Right renal pelvis (tissue), 4 donors: ENCODE measurements around the gene MORC2. TPM values are rescaled to one million over a fixed set of nuclear protein-coding genes. Genes with fewer than 3 reads are reported as not detected.

Experiments used
- DNase-seq, 4 donors: peaks; one replicate each; pipeline ENCODE4 v3.0.0-alpha.2; 2013; ENCODE audit warnings: low read depth in 4 of 4, low spot score in 3 of 4, missing footprints in 1 of 4
- polyA plus RNA-seq, 4 donors: library from polyadenylated mRNA; unstranded; fragments of 120-200 nt; gene quantifications; one replicate each; pipeline ENCODE4 v1.2.1, GENCODE V29; 2013; ENCODE audit not compliant: insufficient read length in 4 of 4

MORC2 gene
- polyA plus RNA-seq, 4 donors: 31.8 to 36.3 (median 33.6) TPM

GRCh38 chr22:30890686-30891442 lies 77.7 kb downstream of the MORC2 start:
- DNase-seq: no peak

- no peak for DNase-seq
Measured at GRCh38 chr22:30889996-30890480, 78.5 kb downstream of the MORC2 start.

GRCh38 chr22:30889268-30889995 lies 79.1 kb downstream of the MORC2 start:
- no peak for DNase-seq

- no peak for DNase-seq
Measured at GRCh38 chr22:30887861-30888260, 80.7 kb downstream of the MORC2 start.

GRCh38 chr22:30887453-30887852 lies 81.1 kb downstream of the MORC2 start:
- DNase-seq: no peak

- DNase-seq: no peak
Measured at GRCh38 chr22:30885591-30885990, 83.0 kb downstream of the MORC2 start.

DNA sequence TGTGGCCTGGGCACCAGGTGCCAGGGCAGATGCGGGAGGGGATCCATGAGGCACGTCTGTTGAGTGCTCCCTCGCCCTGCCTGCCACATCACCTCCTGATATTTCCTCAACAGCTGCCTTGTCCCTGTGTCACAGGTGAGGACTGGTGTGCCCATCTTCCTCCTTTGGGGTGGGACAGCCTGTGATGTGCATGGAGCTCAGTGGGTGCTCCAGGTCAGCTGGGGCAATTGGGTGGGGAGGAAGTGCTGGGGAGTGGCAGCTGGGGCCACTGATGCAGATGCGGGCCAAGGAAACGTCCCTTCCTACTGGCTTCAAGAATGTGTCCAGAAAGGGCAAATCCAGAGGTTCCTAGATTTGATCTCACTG lies 83.6 kb downstream of the MORC2 start:
- DNase-seq: no peak

DNA sequence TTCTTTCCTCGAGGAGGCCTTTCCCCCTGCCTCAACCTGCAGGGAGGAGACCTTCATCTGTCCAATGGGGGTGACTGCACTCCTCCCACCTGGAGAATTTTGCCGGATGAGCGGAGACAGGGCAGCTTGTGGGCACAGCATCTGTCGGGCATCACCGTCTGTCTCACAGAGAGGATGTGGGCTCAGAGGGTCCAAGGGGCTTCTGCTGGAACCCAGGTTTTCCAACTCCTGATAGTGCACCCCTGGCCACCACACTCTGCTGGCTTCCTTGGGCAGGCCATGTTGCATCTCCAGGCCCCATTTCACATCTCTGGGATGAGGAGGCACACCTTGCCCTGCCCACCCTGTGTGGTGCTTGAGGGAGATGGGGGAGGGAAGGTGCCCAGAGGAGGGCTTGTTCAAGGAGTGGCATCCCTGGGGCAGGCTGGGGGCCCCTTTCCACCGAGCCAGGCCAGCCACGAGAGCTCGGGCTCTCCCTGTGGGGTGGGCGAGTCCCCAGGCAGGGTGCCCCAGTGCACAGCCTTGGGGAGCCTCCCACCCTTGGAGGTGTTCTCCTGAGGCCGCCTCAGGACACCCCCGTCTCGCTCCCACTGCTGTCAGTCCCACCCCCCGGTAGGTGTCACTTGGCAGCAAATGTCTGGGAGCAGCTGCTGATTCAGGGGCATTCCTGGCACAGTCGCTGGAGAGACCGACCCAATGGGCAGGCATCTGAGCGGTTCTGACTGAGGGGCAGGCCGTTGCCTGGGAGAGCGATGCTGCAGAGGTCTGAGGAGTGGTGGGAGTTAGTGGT lies 84.2 kb downstream of the MORC2 start:
- no peak for DNase-seq

- DNase-seq: no peak
Measured at GRCh38 chr22:30883586-30884145, 84.9 kb downstream of the MORC2 start.

GRCh38 chr22:30882974-30883533 lies 85.5 kb downstream of the MORC2 start:
- no peak for DNase-seq

DNA sequence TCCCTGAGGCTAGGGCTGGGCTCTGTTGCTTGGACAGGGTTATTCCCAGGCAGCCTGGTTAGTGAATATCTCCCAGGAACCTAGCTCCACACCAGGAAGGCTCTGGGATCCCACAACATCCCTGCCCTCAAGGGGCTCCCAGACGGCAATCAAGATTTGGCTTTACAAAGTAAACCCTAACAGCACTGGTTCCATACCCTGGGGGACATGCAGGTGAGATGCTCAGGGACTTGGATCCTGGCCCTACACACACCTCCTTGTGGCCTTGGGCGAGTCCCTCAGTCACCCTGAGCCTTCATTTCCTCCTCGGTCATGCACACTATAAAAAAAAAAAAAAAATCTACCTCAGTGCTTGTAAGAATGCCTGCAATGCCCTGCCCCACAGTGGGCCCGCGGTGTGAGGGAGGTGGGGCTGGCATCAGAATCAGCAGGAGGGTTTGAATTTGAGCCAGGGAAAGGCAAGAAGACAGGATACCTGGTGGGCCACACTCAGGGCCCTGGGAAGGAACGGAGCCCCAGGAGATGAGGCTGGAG lies 86.3 kb downstream of the MORC2 start:
- no peak for DNase-seq

GRCh38 chr22:30881361-30882183 lies 87.0 kb downstream of the MORC2 start:
- no peak for DNase-seq

DNA sequence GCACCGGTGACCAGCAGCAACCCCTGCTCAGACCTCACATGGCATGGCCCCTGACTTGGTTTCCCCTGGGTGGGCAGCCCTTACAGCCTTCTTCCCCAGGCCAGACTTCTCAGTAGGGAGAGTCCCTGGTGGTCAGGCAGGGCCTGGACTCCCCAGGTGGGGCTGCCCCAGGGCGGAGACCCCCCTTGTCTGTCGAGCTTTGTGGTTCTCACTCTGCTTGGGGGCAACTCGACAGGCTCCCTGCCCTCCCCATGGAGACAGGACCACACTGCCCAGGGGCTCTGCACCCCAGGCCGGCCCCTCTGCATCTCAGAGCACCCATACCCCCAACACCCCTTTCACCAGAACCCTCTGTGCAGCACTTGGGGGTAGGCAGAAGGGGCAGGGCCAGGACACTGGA lies 87.7 kb downstream of the MORC2 start:
- DNase-seq: no peak

GRCh38 chr22:30880181-30880601 lies 88.4 kb downstream of the MORC2 start:
- no peak for DNase-seq

- no peak for DNase-seq
Measured at GRCh38 chr22:30879415-30879797, 89.2 kb downstream of the MORC2 start.

- DNase-seq: no peak
Measured at GRCh38 chr22:30878516-30879414, 89.8 kb downstream of the MORC2 start.

DNA sequence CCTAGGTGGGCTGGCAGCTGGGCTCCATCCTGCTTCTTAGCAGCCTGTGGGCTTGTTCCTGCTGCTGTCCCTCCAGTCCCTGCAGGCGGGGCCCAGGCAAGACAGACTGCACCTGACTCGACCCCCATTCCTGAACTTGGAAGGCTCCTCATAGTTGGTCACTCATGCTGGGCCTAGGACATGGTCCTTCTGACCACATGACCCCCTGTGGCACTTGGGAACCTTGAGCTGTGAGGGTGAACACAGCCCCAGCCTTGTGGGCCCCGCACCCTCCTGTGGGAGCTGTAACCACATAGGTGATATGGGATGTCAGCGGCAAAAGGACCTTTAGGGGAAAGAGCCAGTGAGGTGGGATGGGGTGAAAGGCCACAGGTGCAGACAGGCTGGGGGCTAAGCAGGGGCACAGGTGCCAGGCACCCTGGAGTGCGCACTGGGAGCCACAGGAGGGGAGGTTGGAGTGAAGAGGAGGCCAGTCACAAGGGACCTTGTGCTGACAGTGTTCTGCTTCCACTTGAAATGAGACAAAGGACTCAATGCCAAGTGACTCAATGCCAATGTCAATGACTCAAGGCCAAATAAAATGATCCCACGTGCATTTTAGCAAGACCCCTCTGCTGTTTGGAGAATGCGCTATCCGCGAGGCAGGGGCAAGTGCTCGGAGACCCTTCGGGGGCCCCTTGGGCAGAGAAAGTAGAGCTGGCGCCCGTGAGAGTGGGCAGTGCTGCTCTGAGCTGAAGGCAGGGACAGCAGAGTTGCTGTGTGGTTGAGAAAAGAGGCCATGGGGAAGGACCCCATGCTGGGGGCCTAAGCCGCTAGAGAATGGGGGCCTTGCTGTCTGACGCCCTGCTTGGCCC lies 90.7 kb downstream of the MORC2 start:
- DNase-seq: no peak
